Choroid plexus epithelial cell (primary cell): Measurements from ENCODE around the gene ERC1.
"Not testable (repeated sequence)": the region's sequence is repeated elsewhere in the genome, so short reads cannot be mapped to it uniquely, and the experiment has no call there.

ENCODE experiments used
- DNase-seq: peaks from one replicate; pipeline ENCODE4 v3.0.0-alpha.2; 2010; ENCODE audit warnings: low read depth
- H3K4me3 ChIP-seq: 2 replicates; pipeline ENCODE4 v1.5.1; 2011; ENCODE audit warnings: low read depth, mild to moderate bottlenecking, control low read depth, low read length, moderate library complexity
- TF ChIP-seq, protein P1 (sequence below): conservative IDR thresholded peaks from 2 replicates; pipeline ENCODE4 v1.5.1; 2011; ENCODE audit warnings: low read depth, mild to moderate bottlenecking, control low read depth, inconsistent platforms, low read length, moderate library complexity

The ERC1 gene

DNA sequence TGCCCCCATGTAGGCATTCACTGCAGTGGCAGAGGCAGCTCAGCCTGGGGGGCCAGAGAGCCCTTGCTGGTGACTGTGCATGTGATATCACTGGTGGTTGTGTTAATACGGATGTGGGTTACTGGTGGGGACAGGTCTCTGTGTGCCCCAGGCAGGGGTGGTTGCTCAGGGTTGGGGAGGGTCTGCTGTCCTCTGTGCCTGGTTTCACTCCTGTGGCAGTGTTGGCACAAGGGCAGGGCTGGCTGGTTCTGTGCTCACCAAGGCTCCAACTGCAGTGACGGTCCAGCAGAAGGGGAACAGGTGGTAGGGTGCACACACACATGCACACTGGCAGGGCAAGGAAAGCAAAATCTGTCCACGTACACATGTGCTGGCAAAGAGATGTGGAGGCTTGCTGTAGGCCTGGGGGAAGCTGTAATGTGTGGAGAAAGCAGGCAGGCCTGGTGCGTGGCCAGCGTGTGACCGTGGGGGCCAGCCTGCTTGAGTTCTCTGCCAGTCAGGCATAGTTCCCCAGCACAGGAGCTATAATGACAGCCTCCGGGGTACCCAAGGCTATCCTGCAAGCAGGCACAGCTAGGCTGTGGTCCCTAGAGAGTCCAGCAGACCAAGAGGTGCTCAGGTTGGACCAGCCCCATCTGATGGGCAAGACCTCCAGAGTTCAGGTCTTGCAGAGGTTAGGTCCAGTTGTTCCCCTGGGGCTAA is 348.7 kb downstream of the ERC1 start:
- no peak overlapping the region for H3K4me3 ChIP-seq
- no peak for DNase-seq
- TF ChIP-seq, protein P1, sequence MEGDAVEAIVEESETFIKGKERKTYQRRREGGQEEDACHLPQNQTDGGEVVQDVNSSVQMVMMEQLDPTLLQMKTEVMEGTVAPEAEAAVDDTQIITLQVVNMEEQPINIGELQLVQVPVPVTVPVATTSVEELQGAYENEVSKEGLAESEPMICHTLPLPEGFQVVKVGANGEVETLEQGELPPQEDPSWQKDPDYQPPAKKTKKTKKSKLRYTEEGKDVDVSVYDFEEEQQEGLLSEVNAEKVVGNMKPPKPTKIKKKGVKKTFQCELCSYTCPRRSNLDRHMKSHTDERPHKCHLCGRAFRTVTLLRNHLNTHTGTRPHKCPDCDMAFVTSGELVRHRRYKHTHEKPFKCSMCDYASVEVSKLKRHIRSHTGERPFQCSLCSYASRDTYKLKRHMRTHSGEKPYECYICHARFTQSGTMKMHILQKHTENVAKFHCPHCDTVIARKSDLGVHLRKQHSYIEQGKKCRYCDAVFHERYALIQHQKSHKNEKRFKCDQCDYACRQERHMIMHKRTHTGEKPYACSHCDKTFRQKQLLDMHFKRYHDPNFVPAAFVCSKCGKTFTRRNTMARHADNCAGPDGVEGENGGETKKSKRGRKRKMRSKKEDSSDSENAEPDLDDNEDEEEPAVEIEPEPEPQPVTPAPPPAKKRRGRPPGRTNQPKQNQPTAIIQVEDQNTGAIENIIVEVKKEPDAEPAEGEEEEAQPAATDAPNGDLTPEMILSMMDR: no peak

DNA sequence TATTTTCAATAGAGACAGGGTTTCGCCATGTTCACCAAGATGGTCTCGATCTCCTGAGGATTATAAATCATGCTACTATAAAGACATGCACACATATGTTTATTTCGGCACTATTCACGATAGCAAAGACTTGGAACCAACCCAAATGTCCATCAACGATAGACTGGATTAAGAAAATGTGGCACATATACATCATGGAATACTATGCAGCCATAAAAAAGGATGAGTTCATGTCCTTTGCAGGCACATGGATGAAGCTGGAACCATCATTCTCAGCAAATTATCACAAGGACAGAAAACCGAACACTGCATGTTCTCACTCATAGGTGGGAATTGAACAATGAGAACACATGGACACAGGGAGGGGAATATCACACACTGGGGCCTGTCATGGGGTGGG is 350.2 kb downstream of the ERC1 start:
- not testable (repeated sequence) for DNase-seq, H3K4me3 ChIP-seq

DNA sequence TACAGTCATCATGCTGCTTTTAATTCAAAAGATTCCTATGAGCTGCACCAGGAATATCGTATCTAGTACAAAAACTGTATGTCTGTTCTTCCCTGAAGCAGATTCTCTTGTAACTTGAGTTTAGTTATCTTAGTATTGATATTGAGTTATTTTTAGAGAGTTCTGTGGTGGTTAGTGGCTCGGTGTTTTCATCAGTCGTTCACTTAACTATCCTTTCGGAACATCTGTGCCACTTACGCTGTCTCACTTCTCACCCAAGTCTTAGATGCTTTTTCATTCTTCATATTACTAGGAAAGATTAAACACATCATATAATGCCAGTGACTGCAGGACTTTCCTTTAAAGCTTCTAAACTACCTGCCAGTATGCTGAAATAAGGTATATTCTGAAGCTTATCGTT is 352.4 kb downstream of the ERC1 start:
- no peak overlapping the region for H3K4me3 ChIP-seq
- TF ChIP-seq, protein P1: no peak
- DNase-seq: no peak

DNA sequence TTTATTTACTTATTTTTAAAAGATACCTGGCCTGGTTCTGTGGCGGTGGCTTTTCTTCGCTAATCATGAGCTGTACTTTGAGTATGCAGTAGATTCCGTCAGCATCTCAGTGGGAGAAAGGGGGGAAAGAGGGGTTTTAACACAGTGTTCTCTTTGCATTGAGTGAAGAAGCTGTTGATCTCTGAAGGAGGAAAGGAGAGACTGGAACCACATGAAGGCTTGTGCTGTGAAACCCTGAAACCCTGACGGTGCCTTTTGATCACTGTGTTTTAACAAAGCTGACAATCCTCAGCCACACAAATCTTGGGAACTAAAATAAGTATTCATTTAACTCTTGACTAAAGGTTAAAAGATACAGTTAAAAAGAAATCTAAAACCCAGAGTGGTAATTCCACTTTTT is 353.2 kb downstream of the ERC1 start:
- TF ChIP-seq, protein P1: no peak
- DNase-seq: no peak
- no peak overlapping the region for H3K4me3 ChIP-seq

DNA sequence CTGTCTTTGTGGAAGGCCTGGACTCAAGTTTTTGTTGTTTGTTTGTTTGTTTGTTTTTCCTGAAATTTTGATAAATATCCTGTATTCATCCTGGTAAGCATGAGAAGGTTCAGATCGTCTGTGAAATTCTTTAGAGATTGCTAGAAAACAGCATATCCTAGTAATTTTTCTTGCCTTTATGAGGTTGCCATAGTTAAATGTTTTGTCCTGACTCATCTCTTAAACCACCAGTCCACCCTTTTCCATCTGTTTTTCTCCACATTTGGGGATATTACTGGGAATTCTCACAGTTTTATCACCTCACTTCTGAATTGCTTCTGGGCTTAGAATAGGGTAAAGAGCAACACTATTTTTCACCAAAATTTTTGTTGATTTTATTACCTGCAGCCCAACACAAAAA is 355.1 kb downstream of the ERC1 start:
- H3K4me3 ChIP-seq: no peak overlapping the region
- TF ChIP-seq, protein P1: no peak
- no peak for DNase-seq

DNA sequence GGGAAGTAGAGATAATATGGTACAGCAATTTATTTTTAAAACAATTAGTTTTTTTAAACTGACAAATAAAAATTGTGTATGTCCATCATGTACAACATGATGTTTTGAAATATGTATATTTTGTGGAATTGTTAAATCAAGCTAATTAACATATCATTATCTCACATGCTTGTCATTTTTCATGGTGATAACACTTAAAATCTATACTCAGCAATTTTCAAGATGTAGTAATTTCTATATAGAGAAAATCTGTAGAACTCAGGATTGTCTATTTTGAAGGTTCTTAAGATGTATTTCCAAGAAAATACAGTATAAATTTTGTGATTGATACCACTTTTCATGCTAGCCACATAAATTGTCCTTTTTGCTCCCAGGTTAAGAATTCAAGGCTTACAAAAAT is 356.3 kb downstream of the ERC1 start:
- TF ChIP-seq, protein P1: no peak
- DNase-seq: no peak
- H3K4me3 ChIP-seq: no peak overlapping the region

DNA sequence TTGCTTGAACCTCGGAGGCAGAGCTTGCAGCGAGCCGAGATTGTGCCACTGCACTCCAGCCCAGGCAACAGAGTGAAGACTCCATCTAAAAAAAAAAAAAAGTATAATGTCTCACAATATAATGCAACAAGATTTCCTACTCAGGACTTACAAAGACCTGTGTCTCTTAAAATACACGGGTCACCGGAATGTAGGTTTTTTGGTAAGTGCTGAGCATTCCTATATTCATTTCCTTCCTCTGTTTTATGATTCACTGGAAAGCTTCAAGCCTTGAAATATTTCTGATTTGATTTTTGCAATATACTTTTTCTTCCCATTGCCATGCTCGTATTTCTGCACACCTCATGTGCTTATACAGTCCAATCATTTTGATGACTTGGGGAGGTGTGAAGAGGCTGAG is 357.6 kb downstream of the ERC1 start:
- TF ChIP-seq, protein P1: no peak
- H3K4me3 ChIP-seq: no peak overlapping the region
- DNase-seq: no peak
